ENCODE data around the gene SAT2. TPM values are rescaled to one million over a fixed set of nuclear protein-coding genes. Genes with fewer than 3 reads are reported as not detected.

SAT2 gene
- total RNA-seq, 3 donors from 2014 or later (not counting 1 experiment from before 2014, with no cell fraction given) = 63.0 to 71.6 (median 70.1) TPM

DNA sequence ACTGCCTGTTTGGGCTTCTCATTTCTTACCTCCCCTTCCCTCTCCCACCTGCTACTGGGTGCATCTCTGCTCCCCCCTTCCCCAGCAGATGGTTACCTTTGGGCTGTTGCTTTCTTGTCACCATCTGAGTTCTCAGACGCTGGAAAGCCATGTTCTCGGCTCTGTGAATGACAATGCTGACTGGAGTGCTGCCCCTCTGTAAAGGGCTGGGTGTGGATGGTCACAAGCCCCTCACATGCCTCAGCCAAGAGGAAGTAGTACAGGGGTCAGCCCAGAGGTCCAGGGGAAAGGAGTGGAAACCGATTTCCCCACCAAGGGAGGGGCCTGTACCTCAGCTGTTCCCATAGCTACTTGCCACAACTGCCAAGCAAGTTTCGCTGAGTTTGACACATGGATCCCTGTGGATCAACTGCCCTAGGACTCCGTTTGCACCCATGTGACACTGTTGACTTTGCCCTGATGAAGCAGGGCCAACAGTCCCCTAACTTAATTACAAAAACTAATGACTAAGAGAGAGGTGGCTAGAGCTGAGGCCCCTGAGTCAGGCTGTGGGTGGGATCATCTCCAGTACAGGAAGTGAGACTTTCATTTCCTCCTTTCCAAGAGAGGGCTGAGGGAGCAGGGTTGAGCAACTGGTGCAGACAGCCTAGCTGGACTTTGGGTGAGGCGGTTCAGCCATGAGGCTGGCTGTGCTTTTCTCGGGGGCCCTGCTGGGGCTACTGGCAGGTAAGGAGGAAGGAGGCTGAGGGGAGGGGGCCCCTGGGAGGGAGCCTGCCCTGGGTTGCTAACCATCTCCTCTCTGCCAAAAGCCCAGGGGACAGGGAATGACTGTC is 48.4 kb downstream of the SAT2 start, which contains the start of gene CD68:
Gene CD68, plus strand, starts transcription at position 638 of the 833 bp plus-strand sequence. Its CDS starts 40 bp downstream, at position 678.
- Mint-ChIP-seq H3K9me3 (no peaks in the 10 kb centered on the region), H3K4me1 (peaks cover 58 to 65% of the 10 kb centered on the region in 2 donors), H3K36me3 (peaks cover 15% of the 10 kb centered on the region), H3K27me3 (ENCODE audit: low read depth in 2 of 2) (no peaks in the 10 kb centered on the region), H3K4me3 (peak within 1 kb of the TSS; percentile 69), H3K27ac (peak within 1 kb of the TSS; percentile 93 to 98)
- ATAC-seq (peak; percentile 11 to 46 (median 38)), DNase-seq (peak in 1 of 2 donors; percentile 66)
- H3K9me3 ChIP-seq (ENCODE audit: control insufficient read depth, insufficient read depth, low read length) = no peaks in the 10 kb centered on the region
- peaks cover 75% of the 10 kb centered on the region for H3K4me1 ChIP-seq (ENCODE audit: control insufficient read depth, insufficient read depth, low read length)
- WGBS (ENCODE audit: insufficient coverage) = 33% methylated on average over 7 of the region's 7 CpGs
- TF ChIP-seq, protein P1, sequence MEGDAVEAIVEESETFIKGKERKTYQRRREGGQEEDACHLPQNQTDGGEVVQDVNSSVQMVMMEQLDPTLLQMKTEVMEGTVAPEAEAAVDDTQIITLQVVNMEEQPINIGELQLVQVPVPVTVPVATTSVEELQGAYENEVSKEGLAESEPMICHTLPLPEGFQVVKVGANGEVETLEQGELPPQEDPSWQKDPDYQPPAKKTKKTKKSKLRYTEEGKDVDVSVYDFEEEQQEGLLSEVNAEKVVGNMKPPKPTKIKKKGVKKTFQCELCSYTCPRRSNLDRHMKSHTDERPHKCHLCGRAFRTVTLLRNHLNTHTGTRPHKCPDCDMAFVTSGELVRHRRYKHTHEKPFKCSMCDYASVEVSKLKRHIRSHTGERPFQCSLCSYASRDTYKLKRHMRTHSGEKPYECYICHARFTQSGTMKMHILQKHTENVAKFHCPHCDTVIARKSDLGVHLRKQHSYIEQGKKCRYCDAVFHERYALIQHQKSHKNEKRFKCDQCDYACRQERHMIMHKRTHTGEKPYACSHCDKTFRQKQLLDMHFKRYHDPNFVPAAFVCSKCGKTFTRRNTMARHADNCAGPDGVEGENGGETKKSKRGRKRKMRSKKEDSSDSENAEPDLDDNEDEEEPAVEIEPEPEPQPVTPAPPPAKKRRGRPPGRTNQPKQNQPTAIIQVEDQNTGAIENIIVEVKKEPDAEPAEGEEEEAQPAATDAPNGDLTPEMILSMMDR (IDR thresholded peaks at IDR 0.05) = no peak
- intact Hi-C loops (cut with micrococcal nuclease) = no loop called here
- H3K27ac ChIP-seq (ENCODE audit: low read length) = peak within 1 kb of the TSS; percentile 71
- H3K36me3 ChIP-seq (ENCODE audit: control insufficient read depth, insufficient read depth, low read length) = peaks cover 47% of the 10 kb centered on the region
- peak within 1 kb of the TSS; percentile 0 for H3K4me3 ChIP-seq (ENCODE audit: low read length)
- no peaks in the 10 kb centered on the region for H3K27me3 ChIP-seq (ENCODE audit: control insufficient read depth, insufficient read depth, low read length)

DNA sequence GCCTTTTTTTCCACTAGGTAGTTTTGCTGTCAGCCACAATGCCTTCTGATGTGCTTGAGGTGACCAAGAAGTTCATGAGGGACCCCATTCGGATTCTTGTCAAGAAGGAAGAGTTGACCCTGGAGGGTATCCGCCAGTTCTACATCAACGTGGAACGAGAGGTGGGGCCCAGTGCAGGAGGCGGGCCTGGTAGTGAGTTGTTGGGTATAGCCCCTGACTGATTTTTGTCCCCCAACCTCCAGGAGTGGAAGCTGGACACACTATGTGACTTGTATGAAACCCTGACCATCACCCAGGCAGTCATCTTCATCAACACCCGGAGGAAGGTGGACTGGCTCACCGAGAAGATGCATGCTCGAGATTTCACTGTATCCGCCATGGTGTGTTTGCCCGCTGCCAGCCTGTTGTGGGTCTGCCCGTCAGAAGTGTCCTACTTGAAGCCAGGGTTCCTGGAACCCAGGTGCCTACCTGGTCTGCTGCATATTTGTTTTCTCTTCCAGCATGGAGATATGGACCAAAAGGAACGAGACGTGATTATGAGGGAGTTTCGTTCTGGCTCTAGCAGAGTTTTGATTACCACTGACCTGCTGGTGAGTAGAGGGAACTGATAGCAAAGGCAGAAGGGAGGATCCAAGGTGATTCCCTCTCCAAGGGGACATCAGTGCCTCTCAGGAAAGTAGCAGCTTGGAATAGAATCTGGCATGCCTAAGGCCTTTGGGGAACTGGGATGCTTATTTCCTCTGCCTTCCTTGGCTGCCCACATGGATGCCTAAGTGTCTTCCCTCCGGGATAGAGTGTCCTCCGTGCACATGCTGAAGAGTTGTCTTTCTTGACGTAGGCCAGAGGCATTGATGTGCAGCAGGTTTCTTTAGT is 50.1 kb downstream of the SAT2 start:
- Histone ChIP-seq H3K36me3 (ENCODE audit: control insufficient read depth, insufficient read depth, low read length) (peaks cover 49% of the 10 kb centered on the region), H3K4me1 (ENCODE audit: control insufficient read depth, insufficient read depth, low read length) (peaks cover 68% of the 10 kb centered on the region)
- intact Hi-C loops (cut with micrococcal nuclease) = no loop called here

DNA sequence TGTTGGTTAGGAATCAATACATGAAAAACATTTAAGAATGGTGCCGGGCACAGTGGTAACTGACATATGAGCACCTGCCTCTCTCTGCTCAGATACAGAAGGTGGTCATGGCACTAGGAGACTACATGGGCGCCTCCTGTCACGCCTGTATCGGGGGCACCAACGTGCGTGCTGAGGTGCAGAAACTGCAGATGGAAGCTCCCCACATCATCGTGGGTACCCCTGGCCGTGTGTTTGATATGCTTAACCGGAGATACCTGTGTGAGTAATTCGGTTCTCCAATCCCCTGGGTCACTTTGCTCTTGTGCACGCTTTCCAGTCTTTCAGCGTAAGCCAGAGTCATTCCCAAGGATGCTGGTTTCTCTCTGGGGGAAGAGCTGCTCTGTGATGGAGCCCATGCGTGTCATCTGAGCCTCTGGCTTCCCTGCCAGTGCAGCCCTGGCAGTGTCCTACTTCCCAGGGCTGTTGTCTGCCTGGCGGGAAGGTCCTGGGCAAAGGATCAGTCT is 51.1 kb downstream of the SAT2 start:
- WGBS (ENCODE audit: insufficient coverage) = 89% methylated on average over 14 of the region's 14 CpGs
- H3K27ac ChIP-seq (ENCODE audit: low read length) = no peak overlapping the region

More for the DNA sequence above, 50.1 kb downstream of the SAT2 start:
- DNase-seq = no peak
- no peak for ATAC-seq
- Mint-ChIP-seq H3K27me3 (ENCODE audit: low read depth in 2 of 2) (no peaks in the 10 kb centered on the region), H3K9me3 (no peaks in the 10 kb centered on the region), H3K4me3 (no peak overlapping the region), H3K27ac (peak overlapping the region; percentile 93 to 98), H3K36me3 (peaks cover 15% of the 10 kb centered on the region), H3K4me1 (peaks cover 55 to 66% of the 10 kb centered on the region in 2 donors)
- WGBS (ENCODE audit: insufficient coverage) = 92% methylated on average over 17 of the region's 17 CpGs
- H3K4me3 ChIP-seq (ENCODE audit: low read length) = no peak overlapping the region
- H3K27ac ChIP-seq (ENCODE audit: low read length) = no peak overlapping the region
- H3K9me3 ChIP-seq (ENCODE audit: control insufficient read depth, insufficient read depth, low read length) = no peaks in the 10 kb centered on the region
- TF ChIP-seq, protein P1 (IDR thresholded peaks at IDR 0.05) = no peak
- H3K27me3 ChIP-seq (ENCODE audit: control insufficient read depth, insufficient read depth, low read length) = no peaks in the 10 kb centered on the region

More for the DNA sequence above, 51.1 kb downstream of the SAT2 start:
- TF ChIP-seq, protein P1 (IDR thresholded peaks at IDR 0.05) = no peak
- no peak for ATAC-seq
- peak in 1 of 2 donors; percentile 21 for DNase-seq
- Mint-ChIP-seq H3K4me3 (peak overlapping the region; percentile 21), H3K36me3 (peaks cover 15% of the 10 kb centered on the region), H3K27me3 (ENCODE audit: low read depth in 2 of 2) (no peaks in the 10 kb centered on the region), H3K27ac (peak overlapping the region; percentile 93 to 98), H3K4me1 (peaks cover 60 to 69% of the 10 kb centered on the region in 2 donors), H3K9me3 (no peaks in the 10 kb centered on the region)
- Histone ChIP-seq H3K4me3 (ENCODE audit: low read length) (no peak overlapping the region), H3K36me3 (ENCODE audit: control insufficient read depth, insufficient read depth, low read length) (peaks cover 49% of the 10 kb centered on the region), H3K4me1 (ENCODE audit: control insufficient read depth, insufficient read depth, low read length) (peaks cover 66% of the 10 kb centered on the region), H3K27me3 (ENCODE audit: control insufficient read depth, insufficient read depth, low read length) (no peaks in the 10 kb centered on the region), H3K9me3 (ENCODE audit: control insufficient read depth, insufficient read depth, low read length) (no peaks in the 10 kb centered on the region)
- intact Hi-C loops (cut with micrococcal nuclease) = no loop called here

Other genes with a start within 250 kb of the SAT2 start
- gene TNK1, start 246.7 kb downstream of the SAT2 start, total RNA-seq = 1 to 10 TPM in 1 of 3 donors, under 1 TPM in 2; 0.18 to 1.7 (median 0.73) TPM
- gene PLSCR3, start 233.3 kb downstream of the SAT2 start, total RNA-seq = 10 to 100 TPM; 38.2 to 57.8 (median 47.0) TPM
- gene TMEM256, start 223.7 kb downstream of the SAT2 start, total RNA-seq = 10 to 100 TPM; 31.8 to 35.9 (median 34.2) TPM
- 1 to 10 TPM; 2.8 to 3.4 (median 3.1) TPM for gene NLGN2, start 220.0 kb downstream of the SAT2 start, total RNA-seq
- gene SPEM1, start 207.5 kb downstream of the SAT2 start, total RNA-seq = not detected
- not detected for gene SPEM2, start 202.2 kb downstream of the SAT2 start, total RNA-seq
- gene SPEM3, start 199.0 kb downstream of the SAT2 start, total RNA-seq = not detected
- gene TMEM102, start 192.4 kb downstream of the SAT2 start, total RNA-seq = 1 to 10 TPM; 5.1 to 8.6 (median 7.0) TPM
- gene FGF11, start 188.3 kb downstream of the SAT2 start, total RNA-seq = 1 to 10 TPM; 1.2 to 4.2 (median 1.9) TPM
- gene CHRNB1, start 182.8 kb downstream of the SAT2 start, total RNA-seq = 10 to 100 TPM in 2 of 3 donors, 1 to 10 TPM in 1; 9.8 to 10.4 (median 10.2) TPM
- gene ZBTB4, start 148.2 kb downstream of the SAT2 start, total RNA-seq = 10 to 100 TPM; 64.0 to 72.5 (median 68.4) TPM
- gene SLC35G6, start 146.4 kb downstream of the SAT2 start, total RNA-seq = not detected
- 100 to 1,000 TPM; 515 to 879 (median 524) TPM for gene POLR2A, start 143.5 kb downstream of the SAT2 start, total RNA-seq
- 10 to 100 TPM; 49.1 to 62.6 (median 60.3) TPM for gene TNFSF12, start 78.8 kb downstream of the SAT2 start, total RNA-seq
- gene TNFSF13, start 69.1 kb downstream of the SAT2 start, total RNA-seq = 10 to 100 TPM in 1 of 3 donors, 1 to 10 TPM in 2; 2.7 to 11.1 (median 2.7) TPM
- gene SENP3, start 65.9 kb downstream of the SAT2 start, total RNA-seq = 10 to 100 TPM; 36.9 to 42.3 (median 39.1) TPM
- 10 to 100 TPM in 2 of 3 donors, 1 to 10 TPM in 1; 1.4 to 24.7 (median 13.0) TPM for gene CD68, start 48.2 kb downstream of the SAT2 start, total RNA-seq
- 10 to 100 TPM; 26.3 to 29.2 (median 27.1) TPM for gene MPDU1, start 44.0 kb downstream of the SAT2 start, total RNA-seq
- gene SOX15, start 37.7 kb downstream of the SAT2 start, total RNA-seq = under 1 TPM in 1 of 3 donors, not detected in 2; 0.27 TPM
- 10 to 100 TPM; 23.7 to 40.2 (median 29.5) TPM for gene FXR2, start 12.9 kb downstream of the SAT2 start, total RNA-seq
- not detected for gene SHBG, start 2.3 kb upstream of the SAT2 start, total RNA-seq
- under 1 TPM in 2 of 3 donors, not detected in 1; 0.18 to 0.19 TPM for gene ATP1B2, start 23.1 kb upstream of the SAT2 start, total RNA-seq
- 10 to 100 TPM; 56.5 to 65.5 (median 62.0) TPM for gene TP53, start 59.7 kb upstream of the SAT2 start, total RNA-seq
- 10 to 100 TPM in 2 of 3 donors, 1 to 10 TPM in 1; 9.9 to 12.8 (median 12.0) TPM for gene WRAP53, start 60.7 kb upstream of the SAT2 start, total RNA-seq
- gene EFNB3, start 77.4 kb upstream of the SAT2 start, total RNA-seq = not detected
- under 1 TPM in 2 of 3 donors, not detected in 1; 0.05 to 0.07 TPM for gene DNAH2, start 89.9 kb upstream of the SAT2 start, total RNA-seq
- gene KDM6B, start 206.4 kb upstream of the SAT2 start, total RNA-seq = 100 to 1,000 TPM; 104 to 165 (median 149) TPM
- 10 to 100 TPM; 12.7 to 45.5 (median 27.6) TPM for gene TMEM88, start 227.2 kb upstream of the SAT2 start, total RNA-seq
- 10 to 100 TPM; 35.9 to 40.3 (median 37.3) TPM for gene NAA38, start 229.7 kb upstream of the SAT2 start, total RNA-seq
- 10 to 100 TPM; 11.0 to 18.3 (median 11.5) TPM for gene CYB5D1, start 230.2 kb upstream of the SAT2 start, total RNA-seq

Data from natural killer cell (primary cell).